CD4-positive, alpha-beta T cell treated with Interferon gamma for 1 hour (primary cell): ENCODE results near the gene ST6GALNAC2.
"Not testable (repeated sequence)": the region's sequence is repeated elsewhere in the genome, so short reads cannot be mapped to it uniquely, and the experiment has no call there.

Experiments used
- DNase-seq: peaks from one replicate; pipeline ENCODE4 v3.0.0-alpha.2; 2020

Gene ST6GALNAC2

DNA sequence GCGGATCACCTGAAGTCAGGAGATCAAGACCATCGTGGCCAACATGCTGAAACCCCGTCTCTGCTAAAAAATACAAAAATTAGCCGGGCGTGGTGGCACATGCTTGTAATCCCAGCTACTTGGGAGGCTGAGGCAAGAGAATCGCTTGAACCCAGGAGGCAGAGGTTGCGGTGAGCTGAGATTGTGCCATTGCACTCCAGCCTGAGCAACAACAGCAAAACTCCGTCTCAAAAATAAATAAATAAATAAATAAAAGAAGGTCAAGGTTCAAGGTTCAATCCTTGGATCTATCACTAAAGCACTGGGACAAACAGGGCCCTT, 60.2 kb downstream of the ST6GALNAC2 start:
- DNase-seq = not testable (repeated sequence)

DNA sequence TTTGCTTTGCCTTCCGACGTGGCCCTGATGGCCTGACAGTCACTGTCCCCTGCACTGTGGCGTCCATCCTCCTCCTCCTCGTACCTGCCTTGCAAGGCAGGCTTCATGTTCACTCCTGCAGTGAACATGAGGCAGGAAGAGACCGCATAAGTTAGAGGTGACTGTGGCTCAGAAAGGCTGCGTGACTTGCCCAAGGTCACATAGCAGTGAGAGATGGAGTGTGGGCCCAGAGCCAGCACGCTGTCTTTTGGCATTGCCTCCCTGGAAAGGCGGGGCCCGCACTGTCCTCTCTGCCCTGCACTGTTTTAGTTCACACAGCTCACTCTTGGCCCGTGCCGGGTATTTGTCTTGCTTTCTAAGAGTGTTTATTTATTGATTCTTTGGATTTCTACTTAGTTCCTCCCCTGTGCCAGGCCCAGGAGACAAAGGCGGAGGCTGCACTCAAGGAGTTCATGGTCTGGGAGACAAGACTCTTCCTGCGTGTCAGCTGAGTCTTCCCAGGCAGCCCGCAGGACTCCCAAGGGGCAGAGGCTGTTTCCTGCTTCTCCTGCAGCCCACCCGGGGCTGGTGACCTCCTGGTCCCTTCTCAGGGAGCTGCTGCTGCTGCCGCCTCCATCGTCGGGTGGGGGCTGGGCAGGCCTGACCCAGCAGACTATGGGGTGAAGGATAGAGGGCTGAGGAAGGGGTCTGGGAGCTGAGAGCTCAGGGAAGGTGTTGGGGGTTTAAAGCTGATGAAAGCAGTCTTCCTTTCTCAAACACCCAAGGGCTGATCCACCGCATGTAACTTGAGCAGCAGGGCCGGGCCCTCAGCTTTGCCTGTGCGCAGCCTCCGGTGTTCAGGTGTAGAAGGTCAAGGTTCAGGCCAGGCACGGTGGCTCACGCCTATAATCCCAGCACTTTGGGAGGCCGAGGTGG, 60.8 kb downstream of the ST6GALNAC2 start:
- no peak for DNase-seq

DNA sequence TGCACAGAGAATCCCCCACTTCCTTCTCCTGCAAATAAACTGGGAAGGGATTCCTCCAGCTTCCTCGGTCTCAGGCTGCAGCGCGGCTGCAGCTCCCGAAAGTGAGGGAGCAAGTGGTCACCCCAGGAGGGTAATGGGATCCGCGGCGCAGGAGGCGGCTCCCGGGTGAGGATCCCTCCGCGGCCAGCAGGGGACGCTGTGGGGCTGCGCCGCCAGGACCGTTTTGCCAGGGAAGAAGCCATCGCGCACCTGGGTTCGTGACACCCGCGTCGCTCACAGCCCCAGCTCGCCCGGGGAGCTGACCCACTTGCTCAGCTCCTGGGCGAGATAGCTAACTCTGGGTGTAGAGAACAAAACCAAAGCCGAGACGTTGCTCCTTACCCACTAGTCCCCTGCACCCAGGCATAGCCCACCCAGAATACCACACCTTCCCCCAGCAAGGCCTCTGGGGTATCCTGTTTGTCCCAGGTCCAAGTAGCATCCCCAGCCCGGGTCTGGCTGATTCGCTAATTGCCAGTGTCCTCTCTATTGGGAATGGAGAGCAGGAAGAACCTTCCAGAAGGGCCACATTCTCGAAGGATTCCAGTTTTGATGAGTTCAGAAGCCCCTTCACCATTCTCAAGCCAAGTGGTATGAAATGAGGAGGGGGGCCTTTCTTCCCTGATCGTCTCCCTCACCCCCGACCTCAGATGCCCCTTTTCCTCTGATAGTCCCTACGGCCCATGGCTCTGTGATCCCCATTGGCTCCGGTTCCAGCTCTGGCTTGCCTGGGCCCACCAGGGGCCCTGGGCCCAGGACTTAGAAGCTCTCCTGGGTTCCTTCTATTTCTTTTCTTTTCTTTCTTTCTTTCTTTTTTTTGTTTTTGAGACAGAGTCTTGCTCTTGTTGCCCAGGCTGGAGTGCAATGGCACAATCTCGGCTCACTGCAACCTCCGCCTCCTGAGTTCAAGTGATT, 62.3 kb downstream of the ST6GALNAC2 start:
- DNase-seq = peak; percentile 77

DNA sequence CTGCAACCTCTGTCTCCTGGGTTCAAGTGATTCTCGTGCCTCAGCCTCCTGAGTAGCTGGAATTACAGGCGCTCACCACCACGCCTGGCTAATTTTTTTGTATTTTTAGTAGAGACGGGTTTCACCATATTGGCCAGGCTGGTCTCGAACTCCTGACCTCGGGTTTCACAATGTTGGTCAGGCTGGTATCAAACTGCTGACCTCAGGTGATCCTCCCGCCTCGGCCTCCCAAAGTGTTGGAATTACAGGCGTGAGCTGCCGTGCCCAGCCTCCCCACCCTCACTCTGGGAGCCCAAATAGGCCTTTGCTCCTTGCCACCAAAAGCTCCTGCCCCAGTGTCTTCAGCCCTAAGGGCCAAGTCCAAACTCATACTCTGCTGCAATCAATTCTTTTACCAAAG, 64.0 kb downstream of the ST6GALNAC2 start:
- DNase-seq = not testable (repeated sequence)

DNA sequence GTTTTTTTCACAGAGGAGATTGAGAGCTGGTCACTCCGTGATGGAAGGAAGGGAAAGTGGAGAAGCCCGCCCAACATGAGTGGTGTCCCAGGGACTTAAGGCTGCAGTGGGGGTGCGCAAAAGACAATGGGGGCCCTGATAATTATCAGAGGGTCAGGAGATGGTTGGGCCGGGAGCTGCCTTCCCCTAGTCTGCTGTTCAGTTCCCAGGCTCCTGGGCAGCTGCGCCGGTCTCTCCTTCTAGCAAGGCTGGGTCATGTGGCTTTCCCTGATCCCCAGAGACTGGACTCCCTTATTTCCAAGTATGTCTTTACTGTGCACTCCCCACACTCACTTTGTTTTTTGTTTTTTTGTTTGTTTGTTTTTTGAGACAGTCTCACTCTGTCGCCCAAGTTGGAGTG, 64.4 kb downstream of the ST6GALNAC2 start:
- no peak for DNase-seq

DNA sequence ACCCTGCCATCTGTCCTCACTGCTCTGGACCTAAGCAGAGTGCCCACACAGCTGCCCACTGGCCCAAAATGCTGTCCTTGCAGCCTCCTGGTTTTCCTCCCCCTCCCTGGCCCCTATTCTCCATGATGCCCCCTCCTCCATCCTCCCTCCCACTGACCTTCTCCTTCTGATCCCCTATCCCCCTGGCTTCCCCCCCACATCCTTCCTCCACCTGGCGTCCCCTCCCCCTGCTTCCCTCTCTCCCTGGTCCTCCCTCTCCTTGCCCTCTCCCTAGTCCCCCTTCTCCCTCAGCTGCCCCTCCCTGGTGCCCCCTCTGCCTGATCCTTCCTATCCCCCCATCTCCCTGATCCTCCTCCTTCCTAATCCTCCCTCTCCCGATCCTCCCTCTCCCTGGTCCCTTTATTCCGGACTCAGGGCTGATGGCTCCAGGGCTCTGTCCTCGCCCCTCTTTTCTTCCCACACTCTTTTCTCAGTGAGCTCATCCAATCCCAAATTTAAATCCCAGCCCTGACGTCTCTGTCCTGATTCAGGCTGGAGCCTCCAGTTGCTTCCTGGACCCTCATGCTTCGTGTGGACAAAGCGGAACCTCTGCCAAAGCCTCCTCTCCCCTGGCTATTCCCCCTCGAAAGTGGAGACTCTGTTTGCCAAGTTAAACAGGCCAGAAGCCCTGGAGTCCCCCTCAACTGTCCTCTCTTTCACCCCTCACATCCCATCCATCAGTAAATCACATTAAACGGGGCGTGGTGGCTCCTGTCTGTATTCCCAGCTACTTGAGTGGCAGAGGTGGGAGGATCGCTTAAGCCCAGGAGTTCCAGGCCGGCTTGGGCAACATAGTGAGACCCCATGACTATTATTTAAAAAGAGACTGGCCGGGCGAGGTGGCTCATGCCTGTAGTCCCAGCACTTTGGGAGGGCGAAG, 66.4 kb downstream of the ST6GALNAC2 start:
- DNase-seq = no peak

DNA sequence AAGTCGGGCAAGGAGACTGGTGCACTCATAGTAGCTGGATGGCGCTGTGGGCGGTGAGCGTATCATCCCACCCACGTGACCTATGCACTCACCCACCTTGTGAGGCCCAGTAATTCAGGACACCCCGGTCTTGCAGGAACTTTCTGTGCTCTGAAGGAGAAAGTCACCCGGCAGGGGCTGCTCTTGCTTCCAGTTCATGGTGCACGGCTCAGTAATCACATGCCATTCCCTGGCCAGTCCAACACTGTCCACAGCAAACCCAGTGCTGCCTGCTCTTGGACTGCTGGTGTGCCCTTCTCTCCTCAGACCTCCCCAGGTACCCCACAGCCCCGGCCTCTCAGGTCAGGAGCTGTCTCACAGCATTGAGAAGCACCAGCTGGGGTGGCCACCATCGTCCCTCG, 68.0 kb downstream of the ST6GALNAC2 start:
- DNase-seq = no peak
